DMS53 treated with DMSO at 0.1 percent for 48 hours (cell line): ENCODE data around the gene PARN.
"Not testable (repeated sequence)": the region's sequence is repeated elsewhere in the genome, so short reads cannot be mapped to it uniquely, and the experiment has no call there.

Experiments
- DNase-seq: peaks from one replicate; lab custom pipeline; 2025; ENCODE audit not compliant: unreplicated experiment; lab: John Stamatoyannopoulos, UW

The PARN gene, protein sequence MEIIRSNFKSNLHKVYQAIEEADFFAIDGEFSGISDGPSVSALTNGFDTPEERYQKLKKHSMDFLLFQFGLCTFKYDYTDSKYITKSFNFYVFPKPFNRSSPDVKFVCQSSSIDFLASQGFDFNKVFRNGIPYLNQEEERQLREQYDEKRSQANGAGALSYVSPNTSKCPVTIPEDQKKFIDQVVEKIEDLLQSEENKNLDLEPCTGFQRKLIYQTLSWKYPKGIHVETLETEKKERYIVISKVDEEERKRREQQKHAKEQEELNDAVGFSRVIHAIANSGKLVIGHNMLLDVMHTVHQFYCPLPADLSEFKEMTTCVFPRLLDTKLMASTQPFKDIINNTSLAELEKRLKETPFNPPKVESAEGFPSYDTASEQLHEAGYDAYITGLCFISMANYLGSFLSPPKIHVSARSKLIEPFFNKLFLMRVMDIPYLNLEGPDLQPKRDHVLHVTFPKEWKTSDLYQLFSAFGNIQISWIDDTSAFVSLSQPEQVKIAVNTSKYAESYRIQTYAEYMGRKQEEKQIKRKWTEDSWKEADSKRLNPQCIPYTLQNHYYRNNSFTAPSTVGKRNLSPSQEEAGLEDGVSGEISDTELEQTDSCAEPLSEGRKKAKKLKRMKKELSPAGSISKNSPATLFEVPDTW

DNA sequence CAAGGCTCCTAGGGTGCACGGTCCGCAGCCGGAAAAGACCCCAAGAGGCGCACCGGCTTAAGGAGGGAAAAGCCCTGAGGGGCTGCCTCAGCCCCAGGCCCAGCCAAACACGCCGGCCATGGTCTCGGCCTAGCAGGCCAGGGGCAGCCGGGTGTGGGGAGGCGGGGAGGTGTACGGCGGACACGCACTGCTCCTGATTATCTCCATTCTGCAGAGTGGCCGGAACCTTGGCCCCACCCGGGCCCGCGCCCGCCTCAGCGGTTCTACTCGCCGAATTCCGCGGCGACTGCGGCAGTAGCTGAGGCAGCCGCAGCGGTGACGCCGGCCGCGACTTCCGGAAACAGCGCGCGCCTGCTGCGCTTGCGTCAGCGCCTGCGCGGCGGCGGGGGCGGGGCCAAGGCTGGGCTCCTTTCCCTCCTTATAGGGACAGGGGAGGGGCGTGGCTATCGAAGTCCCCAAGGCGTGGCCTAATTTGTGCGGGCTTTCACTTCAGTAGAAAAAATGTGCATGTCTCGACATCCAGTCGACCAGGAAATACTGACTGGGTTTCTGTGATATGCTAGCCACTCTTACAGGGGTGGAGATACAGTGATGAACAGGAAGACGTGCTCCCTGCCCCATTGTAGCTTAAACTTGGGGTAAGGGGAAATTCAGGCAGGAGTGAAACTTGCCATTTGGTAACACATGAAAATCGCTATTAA, at the start of gene PARN:
Gene PARN, minus strand, starts transcription at position 342 of the 701 bp plus-strand sequence. Its CDS starts 135 bp downstream, at position 207.
- DNase-seq: peak; percentile 95

DNA sequence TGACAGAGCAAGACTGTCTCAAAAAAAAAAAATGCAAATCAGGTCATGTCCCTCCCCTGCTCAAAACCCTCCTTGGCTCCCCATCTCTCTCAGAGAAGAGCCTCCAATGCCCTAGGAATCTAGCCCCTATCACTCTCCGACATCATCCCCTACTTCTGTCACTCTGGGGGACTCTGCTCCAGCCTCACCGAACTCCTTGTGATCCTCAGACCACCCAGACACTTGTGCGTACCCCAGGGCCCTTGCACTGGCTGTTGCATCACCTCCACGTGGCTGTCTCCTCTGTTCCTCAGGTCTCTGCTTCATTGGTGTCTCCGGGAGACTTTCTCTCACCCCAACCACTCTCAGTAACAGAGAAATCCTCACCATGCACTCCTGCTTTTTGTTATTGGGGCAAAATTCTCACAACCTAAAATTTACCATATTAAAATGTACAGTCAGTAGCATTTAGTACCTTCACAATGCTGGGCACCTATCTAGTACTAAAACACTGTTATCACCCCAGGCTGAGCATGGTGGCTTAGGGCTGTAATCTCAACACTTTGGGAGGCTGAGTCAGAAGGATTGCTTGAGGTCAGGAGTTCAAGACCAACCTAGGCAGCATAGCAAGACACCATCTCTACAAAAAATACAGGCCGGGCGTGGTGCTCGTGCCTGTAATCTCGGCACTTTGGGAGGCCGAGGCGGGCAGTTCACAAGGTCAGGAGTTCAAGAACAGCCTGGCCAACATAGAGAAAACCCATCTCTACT, 48.9 kb upstream of the PARN start:
- DNase-seq: no peak

DNA sequence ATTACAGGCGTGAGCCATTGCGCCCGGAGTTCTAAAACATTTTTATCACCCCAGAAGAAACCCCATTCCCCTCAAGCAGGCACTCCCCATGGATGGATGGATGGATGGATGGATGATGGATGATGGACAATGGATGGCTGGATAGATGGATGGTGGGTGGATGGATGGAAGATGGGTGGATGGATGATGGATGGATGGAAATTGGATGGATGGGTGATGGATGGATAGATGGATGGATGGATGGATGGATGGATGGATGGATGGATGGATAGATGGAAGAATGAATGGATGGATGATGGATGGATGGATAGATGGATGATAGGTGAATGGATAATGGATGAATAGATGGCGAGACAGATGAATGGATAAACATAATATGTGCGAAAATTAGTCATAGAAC, 47.6 kb upstream of the PARN start:
- no peak for DNase-seq

DNA sequence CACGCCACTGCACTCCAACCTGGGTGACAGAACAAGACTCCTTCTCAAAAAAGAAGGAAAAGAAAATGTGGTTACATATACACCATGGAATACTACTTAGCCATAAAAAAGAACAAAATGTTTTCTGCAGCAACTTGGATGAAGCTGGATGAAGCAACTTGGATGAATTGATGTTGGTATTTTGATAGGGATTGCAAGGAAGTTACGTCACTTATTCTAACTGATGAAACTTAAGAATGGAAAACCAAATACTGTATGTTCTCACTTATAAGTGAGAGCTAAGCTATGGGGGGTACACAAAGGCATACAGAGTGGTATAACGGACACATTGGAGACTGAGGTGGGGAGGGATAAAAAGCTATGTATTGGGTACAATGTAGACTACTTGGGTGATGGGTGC, 46.6 kb upstream of the PARN start:
- no peak for DNase-seq

DNA sequence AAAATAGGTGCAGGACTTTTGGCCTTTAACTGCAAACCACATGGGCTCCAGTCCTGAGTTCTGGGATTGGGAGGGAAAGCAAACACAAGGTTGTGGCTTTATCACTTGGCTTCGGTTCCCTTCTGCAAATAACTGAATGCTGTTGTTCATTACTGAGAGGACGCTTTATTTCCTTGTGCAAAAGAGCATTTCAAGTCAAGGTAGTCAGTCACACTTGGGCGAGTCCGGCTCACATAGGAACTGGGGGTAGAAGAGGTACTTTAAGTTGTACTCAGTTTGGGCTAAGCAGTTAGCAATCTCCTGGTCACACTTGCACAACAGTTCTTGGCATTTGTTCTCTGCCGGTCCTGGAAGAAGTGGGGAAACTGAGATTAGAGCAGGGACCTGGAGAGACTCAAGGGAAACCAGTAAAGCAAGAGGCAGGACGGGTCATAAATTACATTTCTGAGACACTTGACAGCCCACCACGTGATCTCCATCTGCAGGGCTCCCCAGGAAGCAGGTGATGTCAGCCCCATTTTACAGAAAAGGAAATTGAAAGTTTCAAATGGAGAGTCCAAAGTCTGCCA, 42.4 kb upstream of the PARN start:
- no peak for DNase-seq

DNA sequence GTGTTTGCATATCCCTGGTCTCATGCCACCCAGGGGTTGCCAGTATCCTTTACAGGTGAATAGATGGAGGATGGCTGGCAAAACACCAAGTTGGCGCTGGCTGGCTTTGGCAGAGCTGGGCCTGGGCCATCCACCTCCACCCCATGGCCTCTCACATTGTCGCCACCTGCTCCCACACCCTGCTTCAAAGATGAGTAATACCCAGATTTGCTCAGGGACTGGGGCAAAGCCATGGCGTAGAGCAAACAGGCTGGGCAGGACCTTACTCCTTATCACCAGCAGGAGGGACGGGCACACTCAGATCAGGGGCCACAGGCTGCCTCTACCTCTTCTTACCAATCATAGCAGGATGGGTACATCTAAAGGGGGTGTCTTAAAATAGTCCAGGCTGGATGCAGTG, 39.7 kb upstream of the PARN start:
- no peak for DNase-seq

DNA sequence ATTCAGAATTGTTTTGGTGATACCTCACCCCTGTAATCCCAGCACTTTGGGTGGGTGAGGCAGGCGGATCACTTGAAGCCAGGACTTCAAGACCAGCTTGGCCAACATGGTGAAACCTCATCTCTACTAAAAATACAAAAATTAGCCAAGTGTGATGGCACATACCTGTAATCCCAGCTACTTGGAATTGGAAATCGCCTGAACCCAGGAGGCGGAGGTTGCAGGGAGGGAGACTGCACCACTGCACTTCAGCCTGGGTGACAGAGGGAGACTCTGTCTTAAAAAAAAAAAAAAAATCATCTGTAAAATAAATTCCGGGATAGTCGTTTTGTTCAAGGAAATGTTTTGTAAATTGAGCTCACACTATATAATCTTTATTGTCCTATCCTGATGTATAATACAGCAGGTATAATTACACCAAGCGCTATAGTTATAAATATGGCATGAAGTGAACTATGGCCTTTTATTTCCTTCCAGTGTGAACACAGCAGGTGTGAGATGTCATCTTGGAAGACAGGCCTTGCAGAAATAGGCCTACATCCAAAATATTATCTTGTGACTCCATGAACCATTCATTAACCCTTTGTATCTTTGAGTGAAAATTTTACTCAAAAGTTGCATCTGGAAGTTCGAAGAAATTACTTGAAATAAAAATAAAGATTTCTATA, 38.6 kb upstream of the PARN start:
- no peak for DNase-seq

DNA sequence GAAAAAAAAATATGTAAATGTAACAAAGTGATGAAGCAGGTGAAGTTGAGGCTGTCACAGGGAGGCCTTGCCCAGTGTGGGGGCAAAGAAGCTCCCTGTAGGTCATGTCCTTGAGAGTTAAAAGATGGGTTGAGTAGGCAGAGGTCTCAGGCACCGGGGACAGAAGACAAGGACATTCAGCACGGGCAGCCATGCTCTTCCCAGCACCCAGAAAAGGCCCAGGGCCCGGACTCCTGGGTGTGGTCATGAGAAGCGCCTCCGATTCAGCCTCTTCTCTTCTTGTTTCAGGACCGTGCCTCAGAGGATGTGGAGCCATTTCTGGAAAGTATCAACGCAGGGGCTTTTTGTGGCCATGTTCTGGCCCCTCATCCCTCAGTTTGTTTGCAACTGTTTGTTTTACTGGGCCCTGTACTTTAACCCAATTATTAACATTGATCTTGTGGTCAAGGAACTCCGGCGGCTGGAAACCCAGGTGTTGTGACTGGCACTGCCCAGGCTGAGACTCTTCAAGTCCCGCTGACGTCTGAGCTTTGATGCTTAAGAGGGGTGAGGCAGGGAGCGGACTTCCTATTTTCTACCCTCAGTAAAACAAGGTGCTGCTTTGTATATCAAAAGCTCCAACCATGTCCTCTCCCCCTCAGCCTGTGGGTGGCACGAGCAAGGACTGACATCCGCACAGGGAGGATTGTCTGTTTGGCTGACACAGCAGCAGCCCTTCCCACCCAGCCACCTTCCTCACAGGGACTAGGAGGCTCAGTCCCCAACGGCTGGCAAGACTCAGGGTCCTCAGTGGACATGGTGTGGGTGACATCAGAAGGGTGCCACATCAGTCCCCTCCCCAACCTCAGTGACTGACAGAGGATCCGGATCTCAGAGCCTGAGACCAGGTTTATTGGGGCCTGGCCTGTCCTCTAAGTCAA, 37.5 kb upstream of the PARN start:
- no peak for DNase-seq

DNA sequence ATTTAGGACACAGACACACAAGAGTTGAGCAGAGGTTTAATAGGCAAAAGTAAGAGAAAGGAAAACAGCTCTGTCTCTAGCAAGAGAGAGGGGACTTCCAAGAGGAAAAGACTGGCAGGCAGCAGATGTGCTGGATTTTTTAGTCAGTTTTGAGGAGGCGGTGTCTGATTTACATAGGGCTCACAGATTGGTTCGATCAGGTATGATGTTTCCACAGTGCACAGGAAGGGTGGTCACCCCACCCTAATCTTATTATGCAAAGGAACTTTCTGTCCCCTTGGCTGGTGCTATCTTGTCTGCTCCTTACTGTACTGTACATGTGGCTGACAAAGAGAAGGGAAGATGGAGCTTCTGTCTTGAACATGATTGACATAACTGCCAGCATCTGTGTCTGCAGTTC, 28.0 kb upstream of the PARN start:
- DNase-seq: no peak

DNA sequence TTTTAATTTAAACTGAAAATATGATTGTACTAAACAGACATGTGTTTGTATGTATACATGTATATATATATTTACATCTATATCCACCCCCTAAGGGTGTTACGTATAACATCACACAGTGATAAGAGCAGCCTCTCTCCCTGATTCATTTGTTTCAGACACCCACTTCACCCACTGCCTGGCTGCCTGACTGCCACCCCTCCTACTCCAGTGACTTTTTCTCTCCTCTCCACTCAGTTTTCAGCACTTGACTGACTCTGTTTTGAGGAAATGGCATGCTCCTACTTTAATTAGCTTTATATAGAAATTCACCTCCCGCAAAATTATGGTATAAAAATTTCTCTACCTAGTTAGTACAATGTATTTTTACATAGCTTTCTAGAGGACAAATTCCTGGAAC, 22.7 kb upstream of the PARN start:
- no peak for DNase-seq

DNA sequence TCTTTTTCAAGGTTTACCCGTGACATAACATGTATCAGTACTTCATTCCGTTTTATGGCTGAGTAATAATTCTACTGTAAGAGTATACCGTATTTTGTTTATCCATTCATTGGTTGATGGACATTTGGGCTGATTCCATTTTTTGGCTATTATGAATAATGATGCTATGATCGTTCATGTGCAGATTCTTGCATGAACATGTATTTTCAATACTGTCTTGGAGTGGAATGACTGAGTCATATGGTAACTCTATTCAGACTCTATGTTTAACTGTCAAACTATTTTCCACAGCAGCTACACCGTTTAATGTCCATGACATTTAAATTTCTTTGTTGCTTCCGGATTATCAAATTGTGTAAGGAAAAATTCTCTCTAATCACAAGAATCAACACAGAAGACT, 20.6 kb upstream of the PARN start:
- DNase-seq: no peak

DNA sequence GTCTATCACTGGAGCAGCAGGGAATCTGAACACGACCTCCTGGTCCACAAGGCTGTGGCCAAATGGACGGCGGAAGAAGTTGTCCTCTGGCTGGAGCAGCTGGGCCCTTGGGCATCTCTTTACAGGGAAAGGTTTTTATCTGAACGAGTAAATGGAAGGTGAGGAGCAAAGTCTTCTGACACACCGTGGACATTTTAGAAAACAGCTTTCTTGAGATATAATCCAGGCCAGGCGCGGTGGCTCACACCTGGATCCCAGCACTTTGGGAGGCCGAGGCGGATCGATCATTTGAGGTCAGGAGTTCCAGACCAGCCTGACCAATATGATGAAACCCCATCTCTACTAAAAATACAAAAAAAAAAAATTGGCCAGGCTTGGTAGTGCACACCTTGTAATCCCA, 19.8 kb upstream of the PARN start:
- no peak for DNase-seq

DNA sequence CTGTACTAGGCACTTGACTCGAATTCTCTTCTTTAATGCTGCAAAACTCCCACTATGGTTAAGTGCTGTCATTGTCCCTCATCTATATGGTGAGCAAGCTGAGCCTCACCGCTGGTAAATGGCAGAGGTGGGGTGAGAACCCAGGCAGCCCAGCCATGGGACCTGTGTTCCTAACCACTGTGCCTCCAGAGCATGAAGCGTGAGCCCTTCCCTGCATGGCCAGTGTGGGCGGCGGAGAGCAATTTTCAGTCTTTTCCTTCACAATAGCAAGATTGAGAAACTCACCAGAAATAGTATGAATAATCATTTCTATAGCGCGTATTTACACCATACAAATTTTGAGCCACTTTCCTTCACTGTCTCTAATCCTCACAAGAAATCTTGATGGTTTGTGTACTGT, 11.9 kb upstream of the PARN start:
- DNase-seq: no peak

DNA sequence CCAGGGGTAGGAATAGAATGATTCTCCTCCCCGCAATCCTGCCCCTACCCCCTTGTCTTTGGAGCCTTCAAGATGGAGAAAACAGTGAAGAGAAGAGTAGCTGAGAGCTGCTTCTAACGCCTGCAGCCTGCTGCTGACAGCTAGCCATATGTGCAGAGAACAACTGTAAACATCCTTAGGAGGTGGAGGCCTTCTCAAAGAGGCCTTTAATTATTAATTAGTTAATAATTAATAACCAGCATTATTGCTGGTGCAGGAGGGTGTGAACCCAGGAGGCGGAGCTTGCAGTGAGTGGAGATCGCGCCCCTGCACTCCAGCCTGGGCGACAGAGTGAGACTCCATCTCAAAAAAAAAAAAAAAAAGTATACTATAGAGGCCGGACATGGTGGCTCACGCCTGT, 11.1 kb upstream of the PARN start:
- no peak for DNase-seq

DNA sequence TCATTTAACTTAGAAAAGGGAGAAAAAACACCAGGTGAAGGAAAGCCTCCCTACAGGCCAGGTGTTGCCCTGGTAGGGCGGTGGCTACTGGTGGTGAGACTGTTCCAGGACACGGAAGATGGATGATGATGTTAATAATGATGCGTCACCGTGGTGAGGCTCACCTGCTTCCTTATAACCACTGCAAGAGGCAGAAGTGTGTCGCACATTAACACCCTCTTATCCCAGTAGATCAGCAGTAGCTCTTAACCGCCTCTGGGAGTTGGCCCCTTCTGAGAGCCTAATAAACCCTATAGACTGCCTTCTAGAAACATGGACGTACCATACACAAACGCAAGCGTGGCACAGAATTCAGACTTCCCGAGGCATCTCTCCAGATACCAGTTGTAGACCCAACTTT, 10.5 kb upstream of the PARN start:
- DNase-seq: no peak

DNA sequence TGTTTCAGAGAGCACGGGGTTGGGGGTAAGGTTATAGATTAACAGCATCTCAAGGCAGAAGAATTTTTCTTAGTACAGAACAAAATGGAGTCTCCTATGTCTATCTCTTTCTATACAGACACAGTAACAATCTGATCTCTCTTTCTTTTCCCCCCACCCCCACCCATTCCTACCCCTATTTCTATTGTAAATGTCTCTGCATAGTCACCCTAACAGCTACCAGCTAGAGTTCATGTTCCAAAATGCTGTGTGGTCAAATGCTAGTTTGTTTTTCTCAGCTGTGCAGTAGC, 6.8 kb upstream of the PARN start:
- DNase-seq: not testable (repeated sequence)

DNA sequence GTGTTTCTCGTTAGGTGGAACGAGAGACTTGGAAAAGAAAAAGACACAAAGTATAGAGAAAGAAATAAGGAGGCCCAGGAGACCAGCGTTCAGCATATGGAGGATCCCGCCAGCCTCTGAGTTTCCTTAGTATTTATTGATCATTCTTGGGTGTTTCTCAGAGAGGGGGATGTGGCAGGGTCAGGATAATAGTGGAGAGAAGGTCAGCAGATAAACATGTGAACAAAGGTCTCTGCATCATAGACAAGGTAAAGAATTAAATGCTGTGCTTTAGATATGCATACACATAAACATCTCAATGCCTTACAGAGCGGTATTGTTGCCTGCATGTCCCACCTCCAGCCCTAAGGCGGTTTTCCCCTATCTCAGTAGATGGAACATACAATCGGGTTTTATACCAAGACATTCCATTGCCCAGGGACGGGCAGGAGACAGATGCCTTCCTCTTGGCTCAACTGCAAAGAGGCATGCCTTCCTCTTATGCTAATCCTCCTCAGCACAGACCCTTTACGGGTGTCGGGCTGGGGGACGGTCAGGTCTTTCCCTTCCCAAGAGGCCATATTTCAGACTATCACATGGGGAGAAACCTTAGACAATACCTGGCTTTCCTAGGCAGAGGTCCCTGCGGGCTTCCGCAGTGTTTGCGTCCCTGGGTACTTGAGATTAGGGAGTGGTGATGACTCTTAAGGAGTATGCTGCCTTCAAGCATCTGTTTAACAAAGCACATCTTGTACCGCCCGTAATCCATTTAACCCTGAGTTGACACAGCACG, 6.3 kb upstream of the PARN start:
- not testable (repeated sequence) for DNase-seq

DNA sequence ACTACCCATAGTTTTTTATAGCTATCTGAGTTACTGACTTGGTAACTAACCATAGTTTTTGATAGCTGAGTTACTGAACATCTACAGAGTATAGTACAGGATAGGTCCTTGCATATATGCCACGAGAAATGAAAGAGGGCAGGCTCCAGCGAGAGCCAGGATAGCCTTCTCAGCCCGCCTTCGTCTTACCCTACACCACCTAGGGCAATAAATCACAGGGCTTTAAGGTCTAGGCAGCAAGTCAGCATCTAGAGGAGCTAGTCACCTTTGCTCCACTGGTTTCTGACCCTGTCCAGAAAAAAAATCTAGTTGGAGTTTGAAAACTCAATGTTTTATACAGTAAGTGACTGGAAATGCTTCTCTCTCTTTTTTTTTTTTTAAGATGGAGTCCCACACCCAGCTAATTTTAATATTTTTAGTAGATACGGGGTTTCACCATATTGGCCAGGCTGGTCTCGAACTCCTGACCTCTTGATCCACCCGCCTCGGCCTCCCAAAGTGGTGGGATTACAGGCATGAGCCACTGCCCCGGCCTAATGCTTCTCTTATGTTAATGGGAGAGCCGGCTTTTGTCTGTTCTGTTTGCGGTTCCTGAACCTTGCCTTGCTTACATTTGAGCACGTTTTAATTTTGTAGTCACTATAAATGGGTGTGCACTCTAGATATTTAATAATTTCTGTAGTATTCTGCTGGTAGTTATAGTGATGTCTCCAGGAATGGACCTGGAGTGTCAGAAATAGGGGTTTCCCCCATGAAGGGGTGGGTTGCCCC, 5.5 kb upstream of the PARN start:
- DNase-seq: no peak
